Measurements from ENCODE around the gene CDK13.

Gene CDK13

GRCh38 chr7:40027545-40027944, 77.5 kb downstream of the CDK13 start:
- CTCF ChIA-PET: interaction anchor here (1.3 to 1.8 kb wide), 2 partner anchors 22 to 75 kb away, joined by 3 to 7 read pairs; no protein-coding TSS in a partner anchor

GRCh38 chr7:40033826-40034225, 83.8 kb downstream of the CDK13 start:
- CTCF ChIA-PET: interaction anchor here (0.6 kb wide), 1 partner anchor 14 kb away, joined by 3 read pairs; no protein-coding TSS in a partner anchor
- H3K27ac ChIP-seq (ENCODE audit: insufficient read depth in 1 of 2, low read depth in 1 of 2, low read length in 2 of 2, poor library complexity in 1 of 2, severe bottlenecking in 2 of 2): peak overlapping the region in 1 of 2 experiments; percentile 60

More at GRCh38 chr7:40027545-40027944, 77.5 kb downstream of the CDK13 start:
- H3K27ac ChIP-seq (ENCODE audit: insufficient read depth in 1 of 2, low read depth in 1 of 2, low read length in 2 of 2, poor library complexity in 1 of 2, severe bottlenecking in 2 of 2): no peak overlapping the region
- peaks cover 6 to 16% (median 9%) of the 10 kb centered on the region in 4 experiments for H3K36me3 ChIP-seq (ENCODE audit: control insufficient read depth in 4 of 4, insufficient read depth in 4 of 4, low read length in 3 of 4)
- no peaks in the 10 kb centered on the region for H3K27me3 ChIP-seq (replicated peaks in 2 of 5; ENCODE audit: control insufficient read depth in 4 of 5, insufficient read depth in 5 of 5, low read length in 4 of 5)
- H3K9me3 ChIP-seq (ENCODE audit: control extremely low read depth in 1 of 5, control insufficient read depth in 4 of 5, insufficient read depth in 2 of 5, low read depth in 1 of 5, low read length in 4 of 5): no peaks in the 10 kb centered on the region
- H3K4me3 ChIP-seq (ENCODE audit: control insufficient read depth in 1 of 7, extremely low read depth in 1 of 7, insufficient read depth in 4 of 7, low read depth in 2 of 7, low read length in 6 of 7): no peak overlapping the region
- POLR2A ChIA-PET: no interaction called here
- 100% methylated on average over 4 of the region's 4 CpGs for WGBS (ENCODE audit: insufficient coverage)
- H3K4me1 ChIP-seq (ENCODE audit: control extremely low read depth in 1 of 4, control insufficient read depth in 4 of 4, insufficient read depth in 4 of 4, low read length in 3 of 4): peaks cover 0 to 6% (median 2%) of the 10 kb centered on the region in 4 experiments
- no peak for DNase-seq

GRCh38 chr7:40041456-40041855, 91.4 kb downstream of the CDK13 start:
- no peaks in the 10 kb centered on the region for H3K4me1 ChIP-seq (ENCODE audit: control extremely low read depth in 1 of 4, control insufficient read depth in 4 of 4, insufficient read depth in 4 of 4, low read length in 3 of 4)
- WGBS (ENCODE audit: insufficient coverage): no CpG with 5 or more reads among the region's 2 CpGs
- ChIA-PET CTCF (interaction anchor here (0.9 to 2.4 kb wide), 3 partner anchors 11 to 26 kb away, joined by 3 to 10 read pairs (median 3); no protein-coding TSS in a partner anchor), POLR2A (no interaction called here)
- no peak overlapping the region for H3K4me3 ChIP-seq (ENCODE audit: control insufficient read depth in 1 of 7, extremely low read depth in 1 of 7, insufficient read depth in 4 of 7, low read depth in 2 of 7, low read length in 6 of 7)
- no peak overlapping the region for H3K27ac ChIP-seq (ENCODE audit: insufficient read depth in 1 of 2, low read depth in 1 of 2, low read length in 2 of 2, poor library complexity in 1 of 2, severe bottlenecking in 2 of 2)
- DNase-seq: no peak
- H3K36me3 ChIP-seq (ENCODE audit: control insufficient read depth in 4 of 4, insufficient read depth in 4 of 4, low read length in 3 of 4): peaks cover 0 to 11% (median 5%) of the 10 kb centered on the region in 4 experiments
- H3K9me3 ChIP-seq (ENCODE audit: control extremely low read depth in 1 of 5, control insufficient read depth in 4 of 5, insufficient read depth in 2 of 5, low read depth in 1 of 5, low read length in 4 of 5): no peaks in the 10 kb centered on the region
- H3K27me3 ChIP-seq (replicated peaks in 2 of 5; ENCODE audit: control insufficient read depth in 4 of 5, insufficient read depth in 5 of 5, low read length in 4 of 5): no peaks in the 10 kb centered on the region

More at GRCh38 chr7:40033826-40034225, 83.8 kb downstream of the CDK13 start:
- WGBS (ENCODE audit: insufficient coverage): 100% methylated on average over 1 of the region's 1 CpG
- Histone ChIP-seq H3K4me1 (ENCODE audit: control extremely low read depth in 1 of 4, control insufficient read depth in 4 of 4, insufficient read depth in 4 of 4, low read length in 3 of 4) (peaks cover 0 to 7% (median 0%) of the 10 kb centered on the region in 4 experiments), H3K4me3 (ENCODE audit: control insufficient read depth in 1 of 7, extremely low read depth in 1 of 7, insufficient read depth in 4 of 7, low read depth in 2 of 7, low read length in 6 of 7) (no peak overlapping the region), H3K36me3 (ENCODE audit: control insufficient read depth in 4 of 4, insufficient read depth in 4 of 4, low read length in 3 of 4) (peaks cover 4 to 14% (median 8%) of the 10 kb centered on the region in 4 experiments), H3K9me3 (ENCODE audit: control extremely low read depth in 1 of 5, control insufficient read depth in 4 of 5, insufficient read depth in 2 of 5, low read depth in 1 of 5, low read length in 4 of 5) (no peaks in the 10 kb centered on the region), H3K27me3 (replicated peaks in 2 of 5; ENCODE audit: control insufficient read depth in 4 of 5, insufficient read depth in 5 of 5, low read length in 4 of 5) (no peaks in the 10 kb centered on the region)
- no peak for DNase-seq
- POLR2A ChIA-PET: no interaction called here

GRCh38 chr7:40043164-40043563, 93.1 kb downstream of the CDK13 start:
- no peak overlapping the region for H3K4me3 ChIP-seq (ENCODE audit: control insufficient read depth in 1 of 7, extremely low read depth in 1 of 7, insufficient read depth in 4 of 7, low read depth in 2 of 7, low read length in 6 of 7)
- no peaks in the 10 kb centered on the region for H3K9me3 ChIP-seq (ENCODE audit: control extremely low read depth in 1 of 5, control insufficient read depth in 4 of 5, insufficient read depth in 2 of 5, low read depth in 1 of 5, low read length in 4 of 5)
- no peaks in the 10 kb centered on the region for H3K4me1 ChIP-seq (ENCODE audit: control extremely low read depth in 1 of 4, control insufficient read depth in 4 of 4, insufficient read depth in 4 of 4, low read length in 3 of 4)
- no CpG with 5 or more reads among the region's 2 CpGs for WGBS (ENCODE audit: insufficient coverage)
- ChIA-PET POLR2A (no interaction called here), CTCF (no interaction called here)
- peaks cover 0 to 13% (median 7%) of the 10 kb centered on the region in 4 experiments for H3K36me3 ChIP-seq (ENCODE audit: control insufficient read depth in 4 of 4, insufficient read depth in 4 of 4, low read length in 3 of 4)
- no peak overlapping the region for H3K27ac ChIP-seq (ENCODE audit: insufficient read depth in 1 of 2, low read depth in 1 of 2, low read length in 2 of 2, poor library complexity in 1 of 2, severe bottlenecking in 2 of 2)
- no peak for DNase-seq
- no peaks in the 10 kb centered on the region for H3K27me3 ChIP-seq (replicated peaks in 2 of 5; ENCODE audit: control insufficient read depth in 4 of 5, insufficient read depth in 5 of 5, low read length in 4 of 5)

- Histone ChIP-seq H3K4me1 (ENCODE audit: control extremely low read depth in 1 of 4, control insufficient read depth in 4 of 4, insufficient read depth in 4 of 4, low read length in 3 of 4) (no peaks in the 10 kb centered on the region), H3K36me3 (ENCODE audit: control insufficient read depth in 4 of 4, insufficient read depth in 4 of 4, low read length in 3 of 4) (peaks cover 0 to 13% (median 4%) of the 10 kb centered on the region in 4 experiments), H3K27ac (ENCODE audit: insufficient read depth in 1 of 2, low read depth in 1 of 2, low read length in 2 of 2, poor library complexity in 1 of 2, severe bottlenecking in 2 of 2) (no peak overlapping the region), H3K27me3 (replicated peaks in 2 of 5; ENCODE audit: control insufficient read depth in 4 of 5, insufficient read depth in 5 of 5, low read length in 4 of 5) (no peaks in the 10 kb centered on the region), H3K4me3 (ENCODE audit: control insufficient read depth in 1 of 7, extremely low read depth in 1 of 7, insufficient read depth in 4 of 7, low read depth in 2 of 7, low read length in 6 of 7) (no peak overlapping the region), H3K9me3 (ENCODE audit: control extremely low read depth in 1 of 5, control insufficient read depth in 4 of 5, insufficient read depth in 2 of 5, low read depth in 1 of 5, low read length in 4 of 5) (no peaks in the 10 kb centered on the region)
- peak in 2 of 3 donors; percentile 27 to 43 for DNase-seq
- CTCF ChIA-PET: interaction anchor here (0.6 to 1.9 kb wide), 10 partner anchors 9 to 467 kb away, joined by 3 to 6 read pairs (median 3); no protein-coding TSS in a partner anchor
- POLR2A ChIA-PET: no interaction called here
- no CpG with 5 or more reads among the region's 1 CpG for WGBS (ENCODE audit: insufficient coverage)
Observed at GRCh38 chr7:40047661-40048060, 97.6 kb downstream of the CDK13 start.

GRCh38 chr7:40057292-40057691, 107.2 kb downstream of the CDK13 start:
- H3K36me3 ChIP-seq (ENCODE audit: control insufficient read depth in 4 of 4, insufficient read depth in 4 of 4, low read length in 3 of 4): peaks cover 4 to 15% (median 9%) of the 10 kb centered on the region in 4 experiments
- DNase-seq: peak in 1 of 3 donors; percentile 10
- H3K9me3 ChIP-seq (ENCODE audit: control extremely low read depth in 1 of 5, control insufficient read depth in 4 of 5, insufficient read depth in 2 of 5, low read depth in 1 of 5, low read length in 4 of 5): no peaks in the 10 kb centered on the region
- ChIA-PET POLR2A (no interaction called here), CTCF (interaction anchor here (0.9 to 1.5 kb wide), 2 partner anchors 16 to 57 kb away, joined by 3 read pairs; no protein-coding TSS in a partner anchor)
- H3K4me3 ChIP-seq (ENCODE audit: control insufficient read depth in 1 of 7, extremely low read depth in 1 of 7, insufficient read depth in 4 of 7, low read depth in 2 of 7, low read length in 6 of 7): no peak overlapping the region
- no peaks in the 10 kb centered on the region for H3K4me1 ChIP-seq (ENCODE audit: control extremely low read depth in 1 of 4, control insufficient read depth in 4 of 4, insufficient read depth in 4 of 4, low read length in 3 of 4)
- WGBS (ENCODE audit: insufficient coverage): 76% methylated on average over 2 of the region's 2 CpGs
- H3K27me3 ChIP-seq (replicated peaks in 2 of 5; ENCODE audit: control insufficient read depth in 4 of 5, insufficient read depth in 5 of 5, low read length in 4 of 5): no peaks in the 10 kb centered on the region
- H3K27ac ChIP-seq (ENCODE audit: insufficient read depth in 1 of 2, low read depth in 1 of 2, low read length in 2 of 2, poor library complexity in 1 of 2, severe bottlenecking in 2 of 2): no peak overlapping the region

GRCh38 chr7:40058026-40058425, 108.0 kb downstream of the CDK13 start:
- no peak for DNase-seq
- peaks cover 7 to 20% (median 11%) of the 10 kb centered on the region in 4 experiments for H3K36me3 ChIP-seq (ENCODE audit: control insufficient read depth in 4 of 4, insufficient read depth in 4 of 4, low read length in 3 of 4)
- no peak overlapping the region for H3K27ac ChIP-seq (ENCODE audit: insufficient read depth in 1 of 2, low read depth in 1 of 2, low read length in 2 of 2, poor library complexity in 1 of 2, severe bottlenecking in 2 of 2)
- 83% methylated on average over 2 of the region's 2 CpGs for WGBS (ENCODE audit: insufficient coverage)
- no peak overlapping the region for H3K4me3 ChIP-seq (ENCODE audit: control insufficient read depth in 1 of 7, extremely low read depth in 1 of 7, insufficient read depth in 4 of 7, low read depth in 2 of 7, low read length in 6 of 7)
- no peaks in the 10 kb centered on the region for H3K4me1 ChIP-seq (ENCODE audit: control extremely low read depth in 1 of 4, control insufficient read depth in 4 of 4, insufficient read depth in 4 of 4, low read length in 3 of 4)
- ChIA-PET CTCF (no interaction called here), POLR2A (no interaction called here)
- H3K27me3 ChIP-seq (replicated peaks in 2 of 5; ENCODE audit: control insufficient read depth in 4 of 5, insufficient read depth in 5 of 5, low read length in 4 of 5): no peaks in the 10 kb centered on the region
- no peaks in the 10 kb centered on the region for H3K9me3 ChIP-seq (ENCODE audit: control extremely low read depth in 1 of 5, control insufficient read depth in 4 of 5, insufficient read depth in 2 of 5, low read depth in 1 of 5, low read length in 4 of 5)
